T-cell (primary cell): ENCODE measurements around the gene ACKR2. TPM values are rescaled to one million over a fixed set of nuclear protein-coding genes. Genes with fewer than 3 reads are reported as not detected.
A peak's percentile ranks its signal among the peaks of the same experiment; 100 is the strongest.
"Not testable (repeated sequence)": the region's sequence is repeated elsewhere in the genome, so short reads cannot be mapped to it uniquely, and the experiment has no call there.

Experiments used
- ATAC-seq, 4 experiments: fragments of 200-7000 bp in 3 of 4; fragments of 150-1000 bp in 1 of 4; cut with Tn5 transposase; replicated peaks in 1 of 4; 1 replicate in 3 of 4; 2 replicates in 1 of 4; pipeline ENCODE4 v1.10.0; 2021; ENCODE audit warnings: moderate library complexity in 3 of 4, mild to moderate bottlenecking in 2 of 4, moderate number of reproducible peaks in 1 of 4
- CTCF ChIA-PET, 2 donors: fragments of 300-600 bp; sonication (Branson Sonifier 250); formaldehyde crosslinking; loops; one replicate each; lab custom pipeline; 2022; ENCODE audit warnings: antibody characterized with exemption in 2 of 2; lab: Charles Lee
- POLR2A ChIA-PET, 2 donors: fragments of 300-600 bp; sonication (Branson Sonifier 250); formaldehyde crosslinking; loops; one replicate each; lab custom pipeline; 2022; ENCODE audit warnings: antibody characterized with exemption in 2 of 2; lab: Charles Lee
- DNase-seq, 35 experiments: peaks; one replicate each; pipeline versions ENCODE4 v3.0.0 to v3.0.0-alpha.2; 2013 to 2023
- H3K27ac ChIP-seq: one replicate; pipeline ENCODE4 v1.5.1; 2013; ENCODE audit warnings: low read length
- H3K27me3 ChIP-seq, 2 experiments: replicated peaks in 1 of 2; 1 replicate in 1 of 2; 2 replicates in 1 of 2; pipeline versions ENCODE4 v1.6.1 to v1.7.0; 2013; ENCODE audit warnings: low read length in 1 of 2, mixed read lengths in 1 of 2; ENCODE audit not compliant: control insufficient read depth in 2 of 2, insufficient read depth in 2 of 2; ENCODE audit errors: extremely low read depth in 1 of 2
- H3K36me3 ChIP-seq, 2 donors: 1 replicate in 1 of 2; 2 replicates in 1 of 2; pipeline versions ENCODE4 v1.6.1 to v1.7.0; 2013; ENCODE audit warnings: low read length in 1 of 2; ENCODE audit not compliant: control insufficient read depth in 2 of 2, insufficient read depth in 1 of 2; ENCODE audit errors: extremely low read depth in 1 of 2
- H3K4me1 ChIP-seq, 2 experiments: 1 replicate in 1 of 2; 2 replicates in 1 of 2; pipeline versions ENCODE4 v1.6.1 to v1.7.0; 2013; ENCODE audit warnings: low read length in 2 of 2, mixed read lengths in 1 of 2; ENCODE audit not compliant: insufficient read depth in 2 of 2, control insufficient read depth in 1 of 2; ENCODE audit errors: extremely low read depth in 1 of 2
- H3K4me3 ChIP-seq, 2 donors: 1 replicate in 1 of 2; 2 replicates in 1 of 2; pipeline versions ENCODE4 v1.5.1 to v1.7.0; 2013; ENCODE audit warnings: mild to moderate bottlenecking in 2 of 2, low read length in 1 of 2, moderate library complexity in 1 of 2; ENCODE audit not compliant: control insufficient read depth in 1 of 2; ENCODE audit errors: extremely low read depth in 1 of 2
- H3K9me3 ChIP-seq: 2 replicates; pipeline ENCODE4 v1.7.0; 2013
- H3K27ac Mint-ChIP-seq, 2 donors: one replicate each; pipeline ENCODE4 v1.8.0; 2020 to 2021; ENCODE audit warnings: mild to moderate bottlenecking in 2 of 2, mixed read lengths in 2 of 2
- H3K27me3 Mint-ChIP-seq, 2 donors: one replicate each; pipeline ENCODE4 v1.8.0; 2021 to 2022; ENCODE audit warnings: mixed read lengths in 2 of 2
- H3K36me3 Mint-ChIP-seq: one replicate; pipeline ENCODE4 v1.8.0; 2021; ENCODE audit warnings: mixed read lengths
- H3K4me1 Mint-ChIP-seq, 3 donors: one replicate each; pipeline ENCODE4 v1.8.0; 2020 to 2022; ENCODE audit warnings: mixed read lengths in 3 of 3, mild to moderate bottlenecking in 1 of 3
- H3K4me3 Mint-ChIP-seq, 3 donors: one replicate each; pipeline ENCODE4 v1.8.0; 2020 to 2022; ENCODE audit warnings: mild to moderate bottlenecking in 3 of 3, mixed read lengths in 3 of 3, moderate library complexity in 3 of 3
- H3K9me3 Mint-ChIP-seq, 3 donors: one replicate each; pipeline ENCODE4 v1.8.0; 2020 to 2022; ENCODE audit warnings: mixed read lengths in 3 of 3
- WGBS: methylation state at CpG from one replicate; pipeline ENCODE4 v1.1.5; 2013; ENCODE audit warnings: missing lambda C conversion rate; ENCODE audit not compliant: insufficient coverage; 5-methylcytosine and 5-hydroxymethylcytosine counted together
- total RNA-seq, 35 experiments: library from RNA in 6 of 35; stranded (reverse) in 6 of 35; fragments of 120-200 nt in 1 of 35; gene quantifications; one replicate each; pipeline versions ENCODE4 v1.2.1 to v1.2.4 and lab custom pipeline; 2013 to 2026

ACKR2 gene
- total RNA-seq, 5 donors from 2014 or later (not counting 1 experiment from before 2014, with no cell fraction given): 0.20 to 1.2 (median 0.80) TPM; not detected in 1

- peaks cover 0 to 10% of the 10 kb centered on the region in 2 experiments for H3K27me3 ChIP-seq
- peaks cover 4 to 16% of the 10 kb centered on the region in 2 experiments for H3K4me1 ChIP-seq
- peak; percentile 99 for ATAC-seq
- no peaks in the 10 kb centered on the region for H3K9me3 ChIP-seq
- peak overlapping the region; percentile 11 to 61 for H3K4me3 ChIP-seq
- ChIA-PET CTCF (interaction anchor here (0.6 to 2.3 kb wide), 11 partner anchors 40 to 104 kb away, joined by 3 to 24 read pairs (median 4); no protein-coding TSS in a partner anchor), POLR2A (no interaction called here)
- peak; percentile 71 to 93 (median 82) for DNase-seq
- peaks cover 9 to 11% (median 10%) of the 10 kb centered on the region in 3 donors for H3K4me1 Mint-ChIP-seq
- H3K27ac Mint-ChIP-seq: peak overlapping the region; percentile 64 to 79
- peak overlapping the region; percentile 64 to 74 (median 70) for H3K4me3 Mint-ChIP-seq
- H3K27ac ChIP-seq: peak overlapping the region; percentile 49
- no peaks in the 10 kb centered on the region for H3K36me3 ChIP-seq
- no peaks in the 10 kb centered on the region for H3K36me3 Mint-ChIP-seq
- WGBS: 9% methylated on average over 46 of the region's 61 CpGs
- H3K9me3 Mint-ChIP-seq: no peaks in the 10 kb centered on the region
- H3K27me3 Mint-ChIP-seq: peaks cover 0 to 3% of the 10 kb centered on the region in 2 donors
Observed at GRCh38 chr3:42880601-42881451, 71.6 kb downstream of the ACKR2 start.

GRCh38 chr3:42883251-42883930, 74.1 kb downstream of the ACKR2 start:
- H3K27ac Mint-ChIP-seq, H3K36me3 ChIP-seq, H3K9me3 Mint-ChIP-seq, H3K4me3 ChIP-seq, POLR2A ChIA-PET, CTCF ChIA-PET, ATAC-seq, H3K4me3 Mint-ChIP-seq, H3K9me3 ChIP-seq, DNase-seq, H3K36me3 Mint-ChIP-seq, H3K27ac ChIP-seq: not testable (repeated sequence)
- WGBS: no CpG with 5 or more reads among the region's 6 CpGs
- peaks cover 9 to 11% (median 10%) of the 10 kb centered on the region in 3 donors for H3K4me1 Mint-ChIP-seq
- Histone ChIP-seq H3K27me3 (peaks cover 0 to 10% of the 10 kb centered on the region in 2 experiments), H3K4me1 (peaks cover 4 to 16% of the 10 kb centered on the region in 2 experiments)
- peaks cover 8 to 11% of the 10 kb centered on the region in 2 donors for H3K27me3 Mint-ChIP-seq

- no peak for DNase-seq
- Mint-ChIP-seq H3K27ac (no peak overlapping the region), H3K36me3 (no peaks in the 10 kb centered on the region), H3K4me1 (peaks cover 9 to 11% (median 10%) of the 10 kb centered on the region in 3 donors), H3K27me3 (peaks cover 8 to 18% of the 10 kb centered on the region in 2 donors), H3K4me3 (no peak overlapping the region), H3K9me3 (no peaks in the 10 kb centered on the region)
- POLR2A ChIA-PET: no interaction called here
- WGBS: 83% methylated on average over 1 of the region's 2 CpGs
- Histone ChIP-seq H3K36me3 (no peaks in the 10 kb centered on the region), H3K27ac (no peak overlapping the region), H3K27me3 (peaks cover 0 to 10% of the 10 kb centered on the region in 2 experiments), H3K9me3 (no peaks in the 10 kb centered on the region), H3K4me1 (peaks cover 4 to 16% of the 10 kb centered on the region in 2 experiments), H3K4me3 (no peak overlapping the region)
- CTCF ChIA-PET: no interaction called here
- no peak for ATAC-seq
Observed at GRCh38 chr3:42884324-42884723, 75.1 kb downstream of the ACKR2 start.

GRCh38 chr3:42886294-42886822, 77.1 kb downstream of the ACKR2 start:
- DNase-seq (no peak), ATAC-seq (no peak)
- Histone ChIP-seq H3K27me3 (peaks cover 0 to 4% of the 10 kb centered on the region in 2 experiments), H3K9me3 (no peaks in the 10 kb centered on the region), H3K4me1 (peaks cover 2 to 4% of the 10 kb centered on the region in 2 experiments), H3K4me3 (no peak overlapping the region), H3K27ac (no peak overlapping the region), H3K36me3 (no peaks in the 10 kb centered on the region)
- Mint-ChIP-seq H3K4me3 (no peak overlapping the region), H3K4me1 (peaks cover 2 to 4% (median 4%) of the 10 kb centered on the region in 3 donors), H3K27me3 (peaks cover 8 to 26% of the 10 kb centered on the region in 2 donors), H3K36me3 (no peaks in the 10 kb centered on the region), H3K9me3 (no peaks in the 10 kb centered on the region), H3K27ac (no peak overlapping the region)
- ChIA-PET CTCF (no interaction called here), POLR2A (no interaction called here)
- no CpG with 5 or more reads among the region's 1 CpG for WGBS

- ATAC-seq (no peak), DNase-seq (no peak)
- ChIA-PET POLR2A (no interaction called here), CTCF (no interaction called here)
- H3K27me3 Mint-ChIP-seq: peaks cover 12 to 26% of the 10 kb centered on the region in 2 donors
- H3K27ac Mint-ChIP-seq: no peak overlapping the region
- H3K9me3 Mint-ChIP-seq: no peaks in the 10 kb centered on the region
- H3K4me1 Mint-ChIP-seq: no peaks in the 10 kb centered on the region
- H3K36me3 Mint-ChIP-seq: no peaks in the 10 kb centered on the region
- H3K4me1 ChIP-seq: no peaks in the 10 kb centered on the region
- peaks cover 0 to 4% of the 10 kb centered on the region in 2 experiments for H3K27me3 ChIP-seq
- H3K9me3 ChIP-seq: no peaks in the 10 kb centered on the region
- H3K4me3 ChIP-seq: no peak overlapping the region
- H3K36me3 ChIP-seq: no peaks in the 10 kb centered on the region
- H3K4me3 Mint-ChIP-seq: no peak overlapping the region
- WGBS: 94% methylated on average over 2 of the region's 3 CpGs
- H3K27ac ChIP-seq: no peak overlapping the region
Observed at GRCh38 chr3:42887084-42887483, 77.8 kb downstream of the ACKR2 start.

- no peak overlapping the region for H3K27ac Mint-ChIP-seq
- no CpG with 5 or more reads among the region's 2 CpGs for WGBS
- no peak overlapping the region for H3K4me3 Mint-ChIP-seq
- H3K27ac ChIP-seq: no peak overlapping the region
- peaks cover 0 to 4% of the 10 kb centered on the region in 2 experiments for H3K27me3 ChIP-seq
- no peaks in the 10 kb centered on the region for H3K4me1 ChIP-seq
- no peaks in the 10 kb centered on the region for H3K9me3 Mint-ChIP-seq
- no peaks in the 10 kb centered on the region for H3K9me3 ChIP-seq
- H3K27me3 Mint-ChIP-seq: peaks cover 12 to 23% of the 10 kb centered on the region in 2 donors
- no peaks in the 10 kb centered on the region for H3K36me3 ChIP-seq
- ChIA-PET POLR2A (no interaction called here), CTCF (no interaction called here)
- H3K36me3 Mint-ChIP-seq: no peaks in the 10 kb centered on the region
- ATAC-seq: no peak
- DNase-seq: no peak
- no peaks in the 10 kb centered on the region for H3K4me1 Mint-ChIP-seq
- H3K4me3 ChIP-seq: no peak overlapping the region
Observed at GRCh38 chr3:42891042-42891441, 81.8 kb downstream of the ACKR2 start.
